ENCODE results near the gene CHMP4A.

The CHMP4A gene

DNA sequence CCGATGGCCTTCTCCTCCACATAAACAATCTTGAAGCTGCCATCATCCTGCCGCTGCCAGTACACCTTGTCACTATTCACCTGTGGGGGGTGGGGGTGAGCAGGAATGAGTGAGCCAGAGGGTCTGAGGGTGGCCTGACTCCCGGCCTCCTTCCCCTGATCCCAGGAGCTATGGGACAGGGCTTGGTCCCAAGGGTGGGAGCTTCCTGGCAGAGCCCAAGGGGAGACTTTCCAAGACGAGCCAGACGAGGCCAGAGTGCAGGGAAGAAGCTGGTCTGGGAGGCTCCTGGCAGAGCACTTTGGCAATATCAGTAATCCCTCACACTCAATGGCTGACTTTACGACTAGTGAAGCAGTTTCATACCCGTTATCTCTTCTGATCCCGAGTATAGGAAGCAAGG lies 42.1 kb upstream of the CHMP4A start:
- TF ChIP-seq, protein P1, sequence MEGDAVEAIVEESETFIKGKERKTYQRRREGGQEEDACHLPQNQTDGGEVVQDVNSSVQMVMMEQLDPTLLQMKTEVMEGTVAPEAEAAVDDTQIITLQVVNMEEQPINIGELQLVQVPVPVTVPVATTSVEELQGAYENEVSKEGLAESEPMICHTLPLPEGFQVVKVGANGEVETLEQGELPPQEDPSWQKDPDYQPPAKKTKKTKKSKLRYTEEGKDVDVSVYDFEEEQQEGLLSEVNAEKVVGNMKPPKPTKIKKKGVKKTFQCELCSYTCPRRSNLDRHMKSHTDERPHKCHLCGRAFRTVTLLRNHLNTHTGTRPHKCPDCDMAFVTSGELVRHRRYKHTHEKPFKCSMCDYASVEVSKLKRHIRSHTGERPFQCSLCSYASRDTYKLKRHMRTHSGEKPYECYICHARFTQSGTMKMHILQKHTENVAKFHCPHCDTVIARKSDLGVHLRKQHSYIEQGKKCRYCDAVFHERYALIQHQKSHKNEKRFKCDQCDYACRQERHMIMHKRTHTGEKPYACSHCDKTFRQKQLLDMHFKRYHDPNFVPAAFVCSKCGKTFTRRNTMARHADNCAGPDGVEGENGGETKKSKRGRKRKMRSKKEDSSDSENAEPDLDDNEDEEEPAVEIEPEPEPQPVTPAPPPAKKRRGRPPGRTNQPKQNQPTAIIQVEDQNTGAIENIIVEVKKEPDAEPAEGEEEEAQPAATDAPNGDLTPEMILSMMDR (IDR thresholded peaks at IDR 0.05; ENCODE audit: control extremely low read depth, extremely low read depth, low read depth, missing control alignments): no peak
- POLR2A ChIA-PET: no interaction called here
- CTCF ChIA-PET: interaction anchor here (1.1 to 2.7 kb wide), 4 partner anchors 13 to 53 kb away, joined by 4 to 11 read pairs (median 8); partner anchors contain the start of genes CIDEB and TINF2
- no peak for DNase-seq (ENCODE audit: extremely low spot score)

DNA sequence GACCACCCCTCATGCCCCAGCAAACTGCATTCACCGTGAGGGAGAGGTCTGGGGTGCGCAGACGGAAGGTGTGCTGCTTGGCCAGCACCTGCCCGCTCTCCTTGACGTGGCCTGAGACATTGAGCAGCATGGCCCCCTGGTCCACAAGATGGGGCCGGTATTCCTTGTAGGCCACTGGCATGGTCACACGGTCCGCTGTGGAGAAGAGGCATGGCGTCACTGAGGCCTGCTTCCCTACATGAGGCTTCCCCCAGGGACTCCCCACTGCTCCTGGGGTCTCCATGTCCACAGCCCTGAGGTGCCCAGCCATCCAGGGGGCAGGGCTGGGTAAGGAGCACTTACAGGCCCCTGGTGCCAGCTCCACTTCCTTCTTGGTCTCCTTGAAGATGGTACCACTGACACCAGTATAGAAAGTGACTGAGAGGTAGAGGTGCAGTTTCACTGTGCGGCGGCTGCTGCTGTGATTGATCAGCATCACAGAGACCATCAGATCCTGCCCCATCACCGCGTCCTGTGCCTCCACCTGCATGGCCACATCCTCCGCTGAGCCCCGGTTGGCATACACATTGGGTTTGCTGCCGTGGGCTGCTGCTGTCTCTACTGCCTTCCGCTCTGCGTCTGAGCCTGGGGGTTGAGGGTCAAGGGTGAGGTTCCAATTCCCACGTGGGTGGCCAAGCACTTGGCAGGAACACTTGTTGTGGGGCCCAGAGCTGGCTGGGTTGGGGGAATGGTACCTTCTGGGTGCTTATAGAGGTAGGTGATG lies 41.5 kb upstream of the CHMP4A start:
- POLR2A ChIA-PET: no interaction called here
- no peak for DNase-seq (ENCODE audit: extremely low spot score)
- TF ChIP-seq, protein P1 (IDR thresholded peaks at IDR 0.05; ENCODE audit: control extremely low read depth, extremely low read depth, low read depth, missing control alignments): no peak
- CTCF ChIA-PET: interaction anchor here (1.1 to 2.7 kb wide), 4 partner anchors 12 to 53 kb away, joined by 4 to 11 read pairs (median 8); partner anchors contain the start of genes CIDEB and TINF2

DNA sequence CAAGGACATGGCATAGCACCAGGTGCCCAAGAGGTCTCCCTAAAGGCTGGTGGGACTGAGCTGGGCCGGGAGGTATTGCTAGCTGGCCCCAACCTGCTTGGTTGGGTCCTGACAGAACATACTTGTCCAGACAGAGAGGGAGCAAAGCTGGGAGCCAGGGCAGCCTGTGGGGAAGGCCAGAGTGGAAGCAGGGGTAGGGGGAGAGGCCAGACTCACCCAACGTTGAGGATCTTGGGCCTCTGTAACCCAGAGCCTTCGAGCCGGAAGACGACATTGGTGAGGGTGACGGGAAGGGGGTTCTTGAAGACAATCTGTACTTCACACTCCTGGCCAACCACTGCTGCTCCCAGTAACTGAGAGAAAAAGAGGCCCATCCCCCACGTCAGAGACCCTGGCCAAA lies 40.6 kb upstream of the CHMP4A start:
- TF ChIP-seq, protein P1 (IDR thresholded peaks at IDR 0.05; ENCODE audit: control extremely low read depth, extremely low read depth, low read depth, missing control alignments): no peak
- ChIA-PET POLR2A (no interaction called here), CTCF (interaction anchor here (0.6 to 4.3 kb wide), 6 partner anchors 12 to 54 kb away, joined by 3 to 36 read pairs (median 8); partner anchors contain the start of genes CIDEB, MDP1 and TINF2)
- no peak for DNase-seq (ENCODE audit: extremely low spot score)

DNA sequence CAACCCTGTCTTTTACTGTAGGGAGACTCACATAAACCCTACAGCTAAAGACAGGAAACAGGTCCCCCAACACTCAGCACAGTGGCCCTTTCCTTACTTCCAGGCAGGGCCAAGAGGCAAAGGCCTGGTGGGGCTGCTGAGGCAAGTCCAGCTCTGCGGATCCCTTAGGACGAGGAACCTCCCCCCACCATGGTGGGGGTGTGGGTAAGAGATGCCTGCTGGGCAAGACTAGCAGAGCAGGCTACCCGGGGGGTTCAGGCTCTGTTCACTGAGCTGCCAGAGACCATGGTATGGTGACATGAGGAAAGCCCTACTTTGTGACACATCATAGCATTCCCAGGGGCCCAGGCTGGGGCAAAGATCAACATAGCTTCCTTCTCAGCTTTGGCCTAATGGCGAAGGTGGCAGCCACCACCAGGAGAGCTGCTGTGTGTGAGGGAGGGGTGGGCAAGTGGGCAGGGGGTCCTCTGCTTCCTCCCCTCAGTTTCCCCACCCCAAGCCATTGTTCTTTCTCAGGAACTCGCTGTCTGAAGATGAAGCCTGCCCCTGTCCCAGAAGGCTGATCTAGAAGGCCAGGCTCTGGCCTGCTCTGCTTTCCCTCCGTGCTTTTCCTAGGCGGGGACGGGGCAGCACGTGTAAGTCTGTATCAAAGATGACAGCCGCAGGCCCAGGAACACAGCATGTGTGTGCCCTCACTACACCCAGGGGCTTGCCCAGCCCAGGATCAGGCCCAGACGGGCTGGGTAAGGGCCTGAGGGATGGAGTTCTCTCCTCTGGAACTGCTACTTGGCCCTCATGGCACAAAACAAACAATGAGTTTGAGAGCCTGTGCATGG lies 39.2 kb upstream of the CHMP4A start:
- no peak for DNase-seq (ENCODE audit: extremely low spot score)
- TF ChIP-seq, protein P1 (IDR thresholded peaks at IDR 0.05; ENCODE audit: control extremely low read depth, extremely low read depth, low read depth, missing control alignments): no peak
- ChIA-PET CTCF (interaction anchor here (0.7 to 4.3 kb wide), 9 partner anchors 10 to 185 kb away, joined by 3 to 36 read pairs (median 11); partner anchors contain the start of genes CIDEB, DHRS1, MDP1 and NOP9), POLR2A (interaction anchor here (0.7 to 0.9 kb wide), 2 partner anchors 9 to 24 kb away, joined by 3 to 5 read pairs; no protein-coding TSS in a partner anchor)

DNA sequence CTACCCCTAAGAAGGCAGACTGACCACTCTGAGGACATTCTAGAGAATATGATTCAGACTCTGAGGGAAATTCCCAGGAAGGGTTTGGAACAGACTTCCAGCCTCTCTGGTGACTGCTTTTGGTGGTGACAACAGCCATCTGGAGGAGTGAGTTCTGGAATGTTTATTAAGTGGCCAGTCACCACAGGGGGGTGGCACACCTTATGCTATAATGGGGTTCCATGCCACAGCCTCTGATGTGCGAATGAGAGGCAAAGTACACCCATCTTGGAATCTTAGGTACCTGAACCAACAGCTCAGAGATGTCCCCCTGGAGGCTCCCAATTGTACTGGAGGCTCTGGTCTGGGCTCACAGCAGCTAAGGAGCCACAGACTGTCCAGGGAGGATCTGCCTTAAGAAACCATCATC lies 38.6 kb upstream of the CHMP4A start:
- POLR2A ChIA-PET: interaction anchor here (0.7 to 0.9 kb wide), 2 partner anchors 9 to 25 kb away, joined by 3 to 5 read pairs; no protein-coding TSS in a partner anchor
- TF ChIP-seq, protein P1 (IDR thresholded peaks at IDR 0.05; ENCODE audit: control extremely low read depth, extremely low read depth, low read depth, missing control alignments): no peak
- CTCF ChIA-PET: interaction anchor here (0.7 to 4.3 kb wide), 9 partner anchors 10 to 185 kb away, joined by 3 to 36 read pairs (median 11); partner anchors contain the start of genes CIDEB, DHRS1, MDP1 and NOP9
- no peak for DNase-seq (ENCODE audit: extremely low spot score)

DNA sequence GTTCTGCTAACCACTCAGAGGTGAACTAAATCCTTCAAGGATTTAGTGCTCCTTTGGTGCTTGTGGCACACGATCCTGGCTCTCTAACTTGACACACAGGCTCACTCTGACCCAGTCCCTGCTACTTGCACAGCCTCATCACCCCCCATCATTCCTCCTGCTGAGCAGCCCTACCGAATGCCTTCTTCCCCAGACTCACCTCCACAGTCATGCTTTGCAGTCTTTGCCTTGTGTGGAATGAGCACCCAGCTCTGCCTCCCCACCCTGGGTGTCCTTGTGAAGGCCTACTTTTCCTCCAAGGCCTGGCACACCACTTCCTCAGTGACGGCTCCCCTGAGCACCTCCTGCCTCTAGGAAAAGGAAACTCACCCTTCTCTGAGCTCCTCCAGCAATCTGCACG lies 37.1 kb upstream of the CHMP4A start:
- POLR2A ChIA-PET: no interaction called here
- TF ChIP-seq, protein P1 (IDR thresholded peaks at IDR 0.05; ENCODE audit: control extremely low read depth, extremely low read depth, low read depth, missing control alignments): no peak
- DNase-seq (ENCODE audit: extremely low spot score): no peak
- CTCF ChIA-PET: interaction anchor here (1.1 to 4.3 kb wide), 8 partner anchors 8 to 57 kb away, joined by 3 to 36 read pairs (median 12); partner anchors contain the start of genes CIDEB, MDP1, RABGGTA and TINF2
